ENCODE results near the gene LAMB2.

LAMB2 gene

GRCh38 chr3:49132437-49133225 lies at the start of gene LAMB2:
Gene LAMB2 (minus strand): TSS chr3:49133050. CDS start chr3:49132867, 183 bp downstream.
- DNase-seq = peak; percentile 89

GRCh38 chr3:49181351-49181750 lies 48.5 kb upstream of the LAMB2 start:
- DNase-seq = no peak

- no peak for DNase-seq
Observed at GRCh38 chr3:49180116-49180515, 47.3 kb upstream of the LAMB2 start.

GRCh38 chr3:49177073-49177472 lies 44.2 kb upstream of the LAMB2 start:
- no peak for DNase-seq

DNA sequence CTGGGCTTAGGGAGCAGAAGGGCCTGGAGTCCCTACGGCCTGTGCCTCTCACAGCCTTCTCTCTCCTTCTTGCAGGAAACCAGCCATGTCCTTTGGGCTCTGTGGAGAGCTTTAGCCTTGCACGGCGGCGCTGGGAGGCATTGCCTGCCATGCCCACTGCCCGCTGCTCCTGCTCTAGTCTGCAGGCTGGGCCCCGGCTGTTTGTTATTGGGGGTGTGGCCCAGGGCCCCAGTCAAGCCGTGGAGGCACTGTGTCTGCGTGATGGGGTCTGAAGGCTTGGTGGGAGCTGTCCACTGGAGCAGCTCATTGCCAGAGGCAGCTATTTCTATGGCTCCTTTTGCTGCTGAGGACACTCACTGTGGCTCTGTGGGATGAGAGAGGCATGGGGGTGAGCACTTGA lies 42.7 kb upstream of the LAMB2 start:
- DNase-seq = no peak

GRCh38 chr3:49174397-49174985 lies 41.6 kb upstream of the LAMB2 start:
- DNase-seq = no peak

DNA sequence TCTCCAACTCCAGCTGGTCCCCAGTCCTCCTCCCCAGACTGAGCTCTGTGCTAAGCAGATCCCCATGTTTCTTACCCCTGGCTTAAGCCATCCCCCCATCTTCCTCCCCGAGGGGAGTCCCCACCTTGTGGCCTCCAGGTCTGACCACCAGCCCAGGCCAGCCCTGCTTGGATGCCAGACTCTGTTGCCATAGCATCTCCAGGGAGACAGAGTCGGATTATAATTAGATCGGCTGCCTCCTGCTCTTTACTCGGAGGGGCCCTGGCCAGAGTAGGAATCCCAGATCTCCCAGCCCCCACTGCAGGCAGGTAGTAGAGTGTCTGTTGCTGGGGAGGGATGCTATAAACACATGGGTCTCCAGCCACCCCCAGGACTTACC lies 40.9 kb upstream of the LAMB2 start:
- DNase-seq = peak; percentile 83

DNA sequence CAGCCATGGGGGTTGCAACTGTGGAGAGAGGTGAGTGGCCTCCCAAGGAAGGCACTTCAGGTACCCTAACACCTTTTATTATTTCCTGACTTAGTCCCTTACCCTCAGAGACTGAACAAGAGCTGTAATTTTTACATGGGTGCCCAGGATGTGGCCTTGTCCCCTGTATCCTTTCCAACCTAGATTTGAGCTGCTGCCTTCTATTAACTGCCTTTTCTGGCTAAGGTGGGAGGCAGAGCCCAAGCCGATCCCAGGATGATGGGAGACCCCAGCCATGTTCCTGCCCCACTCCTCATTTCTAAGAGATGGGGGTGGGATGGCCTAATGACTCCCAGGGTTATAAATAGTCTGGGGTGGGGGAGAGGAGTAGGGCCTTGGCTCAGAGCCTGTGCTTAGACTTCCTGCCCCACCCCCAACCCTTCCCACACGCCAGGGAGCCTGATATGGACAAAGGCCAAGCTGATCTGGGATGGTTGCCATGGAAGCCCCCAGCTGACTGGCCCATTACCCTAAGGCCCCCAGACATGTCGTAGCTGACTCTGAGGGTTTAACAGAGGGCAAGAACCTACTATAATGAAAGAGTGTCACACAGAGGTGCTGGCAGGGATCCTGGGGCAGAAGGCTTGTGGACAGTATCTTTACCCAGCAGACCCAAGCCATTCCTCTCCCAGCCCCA lies 40.4 kb upstream of the LAMB2 start:
- DNase-seq = peak; percentile 85

DNA sequence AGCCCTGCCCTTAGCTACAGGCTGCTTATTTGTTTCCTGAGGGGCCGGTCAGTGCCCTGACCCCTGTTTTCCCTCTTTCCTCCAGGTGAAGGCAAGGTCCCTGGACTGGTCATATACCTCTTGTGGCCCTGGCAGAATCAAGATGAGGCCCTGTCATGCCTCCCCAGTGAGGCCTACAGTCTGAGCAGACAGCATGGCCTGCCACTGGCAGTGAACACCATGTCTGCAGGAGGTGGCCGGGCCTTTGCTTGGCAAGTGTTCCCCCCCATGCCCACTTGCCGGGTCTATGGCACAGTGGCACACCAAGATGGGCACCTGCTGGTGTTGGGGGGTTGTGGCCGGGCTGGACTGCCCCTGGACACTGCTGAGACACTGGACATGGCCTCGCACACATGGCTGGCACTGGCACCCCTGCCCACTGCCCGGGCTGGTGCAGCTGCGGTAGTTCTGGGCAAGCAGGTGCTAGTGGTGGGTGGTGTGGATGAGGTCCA lies 39.7 kb upstream of the LAMB2 start:
- no peak for DNase-seq

- no peak for DNase-seq
Observed at GRCh38 chr3:49171775-49172500, 39.1 kb upstream of the LAMB2 start.

- DNase-seq = peak; percentile 98
Observed at GRCh38 chr3:49171119-49171774, 38.4 kb upstream of the LAMB2 start, which contains the start of gene KLHDC8B. Gene KLHDC8B (plus strand): TSS chr3:49171598. CDS start chr3:49172770, 1,172 bp downstream.

DNA sequence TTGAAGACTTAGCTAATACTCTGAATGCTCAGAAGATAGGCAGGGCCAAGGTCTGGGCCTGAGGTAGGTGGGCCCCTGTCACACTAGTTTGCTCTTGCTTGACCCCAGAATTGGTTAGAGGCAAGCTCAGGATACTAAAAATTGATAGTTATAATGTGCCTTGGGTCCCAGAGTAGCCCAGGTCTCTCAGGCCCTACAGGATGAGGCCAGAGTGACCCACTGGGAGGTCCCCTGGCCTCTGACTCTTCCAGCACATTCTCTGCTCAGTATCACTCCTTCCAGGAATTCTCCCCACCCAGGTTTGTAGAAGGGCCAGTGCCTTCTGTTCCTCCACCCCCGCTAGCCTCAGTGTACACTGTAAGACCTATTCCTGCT lies 37.9 kb upstream of the LAMB2 start:
- no peak for DNase-seq

DNA sequence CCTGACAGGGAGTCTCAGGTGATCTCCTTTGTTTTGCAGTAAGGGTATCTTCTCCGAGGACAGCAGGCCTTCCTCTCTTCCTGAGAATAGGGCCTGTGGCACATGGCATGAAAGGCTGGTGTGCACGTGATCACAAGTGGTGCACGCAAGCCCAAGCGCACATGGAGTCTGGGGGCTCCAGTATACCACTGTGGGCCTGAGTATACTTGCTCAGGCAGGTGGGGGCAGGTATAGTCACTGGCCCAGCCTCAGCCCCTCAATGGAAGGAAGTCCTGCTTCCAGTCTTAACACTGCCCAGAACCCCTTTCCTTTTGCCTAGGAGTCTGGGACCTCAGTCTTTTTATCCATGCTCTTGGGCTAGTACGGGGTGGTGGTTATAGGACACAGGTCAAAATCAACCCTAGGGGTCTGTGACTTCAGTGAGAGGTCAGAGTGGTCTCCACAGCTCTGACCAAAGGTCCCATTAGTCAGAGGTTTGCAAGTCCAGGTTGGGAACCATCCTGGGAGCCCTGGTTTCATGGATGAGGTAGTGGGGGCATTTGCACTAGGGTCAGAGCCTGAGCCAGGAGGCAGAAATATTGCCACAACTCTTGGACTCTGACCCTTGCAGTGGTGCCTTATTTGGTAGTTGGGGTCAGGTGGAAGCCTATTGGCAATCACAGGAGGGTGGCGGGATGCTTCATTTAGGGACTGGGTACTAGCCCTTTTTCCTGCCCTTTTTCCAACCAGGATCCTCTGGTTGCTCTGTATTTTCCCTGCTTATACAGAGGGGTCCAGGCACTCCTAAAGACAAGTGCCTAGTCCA lies 34.1 kb upstream of the LAMB2 start:
- no peak for DNase-seq

- DNase-seq = peak; percentile 91
Observed at GRCh38 chr3:49165771-49166751, 33.2 kb upstream of the LAMB2 start, which contains the start of gene CCDC71. Gene CCDC71 (minus strand): TSS chr3:49166331. CDS start chr3:49164208, 2,123 bp downstream.

DNA sequence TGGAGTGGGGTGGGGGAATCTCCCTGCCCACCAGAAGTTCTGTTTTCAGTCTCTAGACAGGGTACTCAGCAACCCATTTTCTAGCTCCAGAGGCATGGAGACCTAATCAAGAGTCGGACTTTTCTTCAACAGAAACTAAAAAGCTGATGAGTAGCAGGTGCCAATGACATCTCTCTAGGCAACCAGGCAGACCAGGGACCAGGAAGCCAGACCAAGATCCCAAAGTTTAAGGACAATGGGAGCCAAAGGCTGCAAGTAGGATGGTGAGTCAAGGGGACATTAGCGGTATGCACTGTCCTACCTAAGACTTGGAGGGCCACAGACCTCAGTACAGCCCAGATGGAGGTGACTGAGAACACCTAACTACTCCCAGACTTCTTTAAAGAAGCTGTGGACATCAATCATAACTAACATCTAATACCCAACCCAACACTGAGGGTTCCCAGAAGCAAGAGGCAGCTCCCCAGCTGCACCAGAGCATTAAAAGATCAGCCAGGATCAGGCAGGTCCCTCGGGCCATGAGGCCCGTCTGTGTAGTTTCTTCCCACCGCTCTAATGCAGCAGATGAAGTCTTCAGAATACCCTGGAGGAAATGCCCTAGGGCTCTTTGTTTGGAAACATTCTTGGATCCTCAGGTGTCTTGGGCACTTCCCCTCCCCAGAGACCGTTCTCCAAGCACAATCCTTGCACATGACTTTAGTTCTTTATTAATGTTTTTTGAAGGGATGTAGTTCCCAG lies 32.3 kb upstream of the LAMB2 start:
- DNase-seq = no peak

GRCh38 chr3:49163609-49164008 lies 30.8 kb upstream of the LAMB2 start:
- no peak for DNase-seq

DNA sequence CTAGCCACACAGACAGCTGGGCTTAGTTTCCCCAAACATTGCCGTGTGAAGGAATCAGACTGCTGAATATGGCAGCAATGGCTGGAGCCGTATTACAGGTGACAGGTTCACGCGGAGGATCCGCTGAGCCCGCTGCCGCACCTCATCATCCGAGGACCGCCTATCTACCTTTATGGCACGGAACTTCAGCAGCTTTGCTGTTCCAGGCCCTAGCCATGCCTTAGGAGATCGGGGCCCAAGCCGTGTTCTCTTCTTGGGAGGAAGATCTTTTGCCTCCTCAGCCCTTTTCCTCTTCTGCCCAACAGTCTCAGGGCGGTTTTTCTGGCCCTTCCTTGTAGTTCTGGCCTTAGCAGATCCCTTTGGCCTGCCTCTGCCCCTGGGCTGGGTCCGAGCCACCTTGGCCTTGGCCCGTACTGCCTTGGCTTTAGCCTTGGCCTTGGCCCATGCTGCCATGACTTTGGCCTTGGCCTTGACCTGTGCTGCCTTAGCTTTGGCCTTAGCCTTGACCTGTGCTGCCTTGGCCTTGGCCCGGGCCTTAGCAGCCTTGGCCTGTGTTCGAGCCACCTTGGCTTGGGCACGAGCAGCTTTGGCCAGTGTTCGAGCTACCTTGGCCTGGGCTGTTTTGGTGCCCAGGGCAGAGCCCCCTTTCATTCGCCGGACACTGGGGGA lies 30.0 kb upstream of the LAMB2 start:
- no peak for DNase-seq

DNA sequence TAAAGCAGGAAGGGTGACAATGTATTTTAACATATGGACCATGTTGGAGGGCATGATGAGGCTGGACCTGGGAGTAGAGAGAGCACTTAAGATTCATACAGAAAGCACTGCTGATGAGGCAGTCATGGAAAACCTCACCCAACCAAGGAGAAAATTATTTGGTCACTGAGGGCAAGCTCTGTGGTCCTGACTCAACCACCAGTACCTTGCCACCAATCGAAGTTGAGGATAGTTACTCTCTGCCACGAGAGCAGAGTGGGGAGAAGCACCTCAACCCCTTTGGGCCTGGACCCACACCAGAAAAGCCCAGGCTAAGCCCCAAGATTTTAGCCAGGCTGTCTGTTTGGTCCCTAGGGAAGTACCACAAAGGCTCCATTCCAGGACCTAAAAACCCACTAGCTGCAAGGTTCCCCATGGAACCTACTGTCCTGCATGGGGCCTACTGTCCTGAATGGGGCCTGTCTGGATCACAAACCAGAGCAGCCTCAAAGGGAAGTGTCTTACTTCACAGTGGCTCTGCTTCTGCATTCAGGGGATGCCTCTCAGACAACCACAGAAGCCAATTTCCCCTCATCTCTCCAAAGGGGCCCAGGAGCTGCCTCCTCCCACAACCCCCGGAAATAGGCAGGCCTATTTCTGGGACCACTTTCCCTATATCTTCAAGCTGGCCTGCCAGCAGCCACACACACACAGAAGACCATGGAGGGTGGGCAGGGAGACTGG lies 29.1 kb upstream of the LAMB2 start:
- no peak for DNase-seq

Data from retina (tissue), 1 donor.